ENCODE data around the gene MEIS2. TPM values are rescaled to one million over a fixed set of nuclear protein-coding genes. Genes with fewer than 3 reads are reported as not detected.

The MEIS2 gene
- total RNA-seq, 1 donor from 2014 or later: 53.1 TPM

DNA sequence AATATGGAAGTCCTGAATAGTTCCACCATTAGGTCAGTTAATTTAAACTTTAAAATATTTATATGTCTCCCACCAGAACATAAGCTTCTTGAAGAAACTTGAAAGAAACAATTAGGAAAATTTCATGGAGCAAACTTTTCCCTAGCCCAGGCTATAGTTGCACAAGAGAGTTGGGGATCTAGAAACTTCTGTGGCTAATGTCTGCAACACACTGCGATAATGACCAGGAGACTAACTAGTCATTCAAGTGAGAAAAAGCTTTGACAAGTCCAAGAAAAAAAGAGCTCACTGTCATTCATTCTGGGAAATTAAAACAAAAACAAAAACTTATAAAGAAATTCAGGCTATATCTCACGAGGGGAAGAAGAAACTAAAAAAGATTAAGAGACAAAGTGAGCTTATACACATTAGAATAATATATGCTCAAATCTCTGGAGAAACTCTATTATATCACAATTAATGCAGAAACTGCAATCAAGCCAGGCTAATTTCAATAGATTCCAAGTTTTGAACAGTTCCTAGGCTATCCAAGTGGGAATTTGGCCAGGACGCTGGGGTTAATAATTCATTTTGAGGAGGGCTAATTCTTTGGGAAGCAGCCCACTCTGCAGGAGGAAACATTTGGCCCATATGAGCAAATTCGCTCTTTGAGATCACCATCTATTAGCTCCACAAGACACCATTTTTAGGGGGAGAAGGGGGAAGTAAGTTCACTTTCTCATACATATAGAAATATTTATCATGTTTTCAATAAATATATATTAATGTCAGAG lies 134.6 kb downstream of the MEIS2 start:
- no peak for DNase-seq (ENCODE audit: low read depth, low spot score)

DNA sequence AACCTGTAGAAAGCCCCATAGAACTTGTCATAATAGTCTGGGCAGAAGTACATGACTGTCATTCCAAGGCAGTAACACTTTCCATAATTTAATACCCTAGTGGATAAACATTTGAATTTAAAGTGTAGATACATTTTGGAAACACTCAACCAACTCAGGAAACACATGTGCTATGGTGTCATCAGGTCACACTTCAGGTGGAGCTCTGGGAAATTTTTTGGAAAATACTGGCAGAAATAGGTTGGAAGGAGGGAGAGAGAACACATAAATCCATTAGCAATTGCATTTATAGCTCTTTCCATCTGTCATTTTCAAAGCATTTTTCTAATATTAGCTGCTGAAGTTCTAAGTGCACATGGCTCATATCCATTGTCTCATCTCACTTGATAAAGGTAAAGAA lies 135.7 kb downstream of the MEIS2 start:
- DNase-seq (ENCODE audit: low read depth, low spot score): no peak

DNA sequence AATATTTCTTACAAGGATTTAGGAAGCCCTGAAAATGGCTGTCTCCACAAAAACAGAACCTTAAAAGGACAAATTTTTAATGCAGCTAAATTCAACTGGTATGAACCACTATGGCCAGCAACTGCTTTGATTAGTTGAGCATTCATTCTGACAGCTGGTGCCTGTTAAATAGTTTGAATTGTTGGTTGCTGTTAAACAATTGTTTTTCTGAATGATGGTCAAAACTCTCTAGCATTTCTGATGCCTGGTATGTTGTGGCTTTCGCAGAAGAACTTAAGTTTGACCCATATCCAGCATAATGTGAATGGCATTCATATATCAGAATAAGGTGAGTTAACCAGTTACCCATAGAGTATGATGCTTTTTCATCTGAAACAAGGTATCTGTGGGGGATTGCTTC lies 138.4 kb downstream of the MEIS2 start:
- DNase-seq (ENCODE audit: low read depth, low spot score): no peak

DNA sequence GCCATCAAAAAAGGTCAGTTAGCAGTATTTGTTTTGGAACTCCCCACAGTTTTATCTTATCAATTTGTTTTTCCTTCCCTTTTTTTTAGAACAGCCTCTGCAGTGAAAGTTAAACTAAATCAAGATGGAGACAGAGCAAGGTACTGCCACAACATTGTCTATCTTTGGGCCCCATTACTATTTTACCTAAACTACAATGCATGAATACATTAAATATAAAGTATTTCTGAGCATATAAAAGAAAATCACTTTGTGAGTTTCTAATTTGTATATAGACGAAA lies 139.5 kb downstream of the MEIS2 start:
- no peak for DNase-seq (ENCODE audit: low read depth, low spot score)

DNA sequence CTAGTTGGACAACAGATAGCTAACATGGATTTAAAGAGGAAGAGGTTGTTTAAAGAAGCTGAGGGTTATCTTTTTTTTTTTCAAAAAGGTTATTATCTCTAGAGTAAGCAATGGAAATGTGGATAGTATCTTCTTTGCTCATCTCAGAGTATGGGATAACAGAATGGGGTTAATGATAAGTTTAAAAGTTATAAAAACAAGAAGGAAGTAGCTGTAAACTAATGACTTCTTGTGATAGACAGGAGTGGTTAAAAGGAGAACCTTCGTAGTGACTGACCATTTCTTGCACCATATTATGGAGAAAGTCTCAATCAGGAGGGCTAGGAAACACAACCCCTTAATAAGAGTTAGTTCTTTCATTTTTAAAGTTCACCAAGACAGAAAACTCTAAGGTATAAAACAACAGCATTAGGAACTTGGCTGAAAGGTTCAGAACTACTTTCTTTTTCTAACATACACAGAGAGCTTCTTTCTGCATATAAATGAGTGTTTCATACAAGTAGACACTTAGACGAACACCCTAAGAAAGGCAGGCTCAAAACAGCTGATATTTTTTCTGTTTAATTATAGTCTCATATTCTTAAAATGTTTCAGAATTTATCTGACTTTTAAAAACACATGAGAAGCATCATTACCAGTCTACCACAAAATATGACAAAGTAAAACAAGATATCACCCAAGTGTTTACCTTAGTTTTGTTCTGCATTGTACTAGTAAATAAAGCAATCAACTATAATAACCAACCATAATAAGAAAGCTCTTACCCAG lies 140.0 kb downstream of the MEIS2 start:
- DNase-seq (ENCODE audit: low read depth, low spot score): no peak

- DNase-seq (ENCODE audit: low read depth, low spot score): no peak
Measured at GRCh38 chr15:36959746-36960145, 140.6 kb downstream of the MEIS2 start.

- no peak for DNase-seq (ENCODE audit: low read depth, low spot score)
Measured at GRCh38 chr15:36958606-36959005, 141.7 kb downstream of the MEIS2 start.

GRCh38 chr15:36954486-36954885 lies 145.9 kb downstream of the MEIS2 start:
- DNase-seq (ENCODE audit: low read depth, low spot score): no peak

- no peak for DNase-seq (ENCODE audit: low read depth, low spot score)
Measured at GRCh38 chr15:36953346-36953745, 147.0 kb downstream of the MEIS2 start.

DNA sequence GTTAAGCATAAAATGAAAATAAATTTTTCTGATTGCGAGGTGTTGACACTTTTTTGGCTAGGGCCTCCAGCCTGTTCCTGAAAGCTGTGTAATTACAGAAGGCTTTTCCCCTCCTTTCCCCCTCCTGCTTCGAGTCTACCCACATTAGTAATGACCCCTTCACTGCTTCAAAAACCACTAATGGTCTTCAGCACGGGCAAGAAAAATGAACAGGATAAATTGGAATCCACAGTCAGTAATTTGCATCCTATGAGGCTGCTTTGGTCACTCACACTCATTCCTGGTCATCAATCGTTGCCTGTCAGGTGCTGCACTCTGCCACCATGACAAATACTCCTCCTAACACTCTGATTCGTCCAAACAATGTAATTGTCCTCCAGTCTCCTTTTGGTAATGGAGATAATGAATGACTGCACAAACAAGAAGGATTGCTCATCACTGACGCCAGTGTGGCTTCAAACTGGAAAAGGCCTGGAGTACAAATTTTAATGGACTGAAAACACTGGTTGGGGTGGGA lies 148.6 kb downstream of the MEIS2 start:
- no peak for DNase-seq (ENCODE audit: low read depth, low spot score)

- no peak for DNase-seq (ENCODE audit: low read depth, low spot score)
Measured at GRCh38 chr15:36950371-36950770, 150.0 kb downstream of the MEIS2 start.

- DNase-seq (ENCODE audit: low read depth, low spot score): no peak
Measured at GRCh38 chr15:36948982-36949381, 151.4 kb downstream of the MEIS2 start.

GRCh38 chr15:36947035-36947719 lies 153.2 kb downstream of the MEIS2 start:
- DNase-seq (ENCODE audit: low read depth, low spot score): no peak

GRCh38 chr15:36944442-36944841 lies 155.9 kb downstream of the MEIS2 start:
- DNase-seq (ENCODE audit: low read depth, low spot score): no peak

GRCh38 chr15:36943508-36944361 lies 156.6 kb downstream of the MEIS2 start:
- DNase-seq (ENCODE audit: low read depth, low spot score): peak; percentile 7

- no peak for DNase-seq (ENCODE audit: low read depth, low spot score)
Measured at GRCh38 chr15:36942248-36942827, 158.0 kb downstream of the MEIS2 start.

- DNase-seq (ENCODE audit: low read depth, low spot score): no peak
Measured at GRCh38 chr15:36941798-36942197, 158.6 kb downstream of the MEIS2 start.

DNA sequence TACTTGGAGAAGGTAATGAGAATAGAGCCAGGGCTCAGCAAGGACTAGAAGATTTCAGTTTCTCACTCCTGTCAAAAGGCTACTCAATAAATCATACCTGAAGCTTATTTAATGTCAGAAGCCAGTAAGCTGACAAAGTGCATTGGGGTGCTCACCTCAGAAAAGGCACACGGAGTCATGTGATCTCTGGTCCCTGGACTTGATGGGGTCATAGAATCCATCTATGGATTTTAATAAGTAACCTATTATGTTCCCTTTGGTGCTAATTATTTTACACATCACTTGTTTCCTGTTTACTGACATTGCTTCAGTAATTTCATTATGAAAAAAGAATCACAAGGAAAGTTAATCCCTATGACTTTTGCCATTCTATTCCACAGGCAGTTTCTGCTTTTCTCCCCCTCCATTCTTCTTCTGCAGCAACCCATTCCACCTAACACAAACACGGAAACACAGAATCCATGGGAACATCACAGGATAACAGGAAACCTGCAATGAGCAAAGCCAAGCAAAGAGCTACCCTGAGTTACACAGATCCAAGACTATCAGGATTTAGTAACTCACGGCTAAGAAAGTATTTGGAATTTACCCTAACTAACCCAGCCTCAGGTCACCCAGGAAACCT lies 159.6 kb downstream of the MEIS2 start:
- DNase-seq (ENCODE audit: low read depth, low spot score): no peak

DNA sequence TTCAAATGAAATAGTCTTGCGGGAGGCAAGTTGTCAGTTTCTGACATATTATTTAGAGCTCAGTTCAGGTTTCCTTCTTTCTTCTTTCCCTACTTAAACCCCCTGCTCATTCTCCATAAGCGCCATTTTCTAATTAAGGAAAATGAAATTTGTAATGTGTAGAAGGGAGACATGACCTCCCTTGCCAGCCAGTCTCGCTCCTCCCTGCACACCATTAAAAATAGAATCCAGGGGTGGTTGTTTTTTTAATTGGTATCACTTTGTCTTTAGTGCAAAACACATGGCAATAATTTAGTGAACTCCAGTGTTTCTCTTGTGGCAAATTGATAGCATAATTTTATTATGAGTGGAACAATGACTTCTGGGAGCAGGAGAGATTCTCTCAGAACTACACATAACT lies 160.1 kb downstream of the MEIS2 start:
- no peak for DNase-seq (ENCODE audit: low read depth, low spot score)

DNA sequence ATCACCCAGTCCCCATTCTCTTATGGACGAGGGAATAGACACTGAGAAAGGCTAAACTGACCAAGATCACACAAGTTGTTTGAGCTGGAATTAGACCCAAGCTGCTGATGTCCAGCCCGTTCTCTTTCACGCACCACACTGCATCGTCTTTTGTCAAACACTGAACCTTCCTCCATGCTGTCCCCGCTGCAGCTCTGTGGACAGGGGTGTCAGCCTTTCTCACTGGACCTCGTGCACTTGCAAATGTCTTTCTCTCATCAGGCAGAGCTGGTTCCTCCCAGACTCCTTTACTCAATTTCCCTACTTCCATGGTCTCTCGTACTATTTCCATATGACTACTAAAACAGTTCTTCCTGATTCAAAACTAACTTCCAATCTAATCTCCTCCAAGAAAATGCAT lies 161.6 kb downstream of the MEIS2 start:
- no peak for DNase-seq (ENCODE audit: low read depth, low spot score)

DNA sequence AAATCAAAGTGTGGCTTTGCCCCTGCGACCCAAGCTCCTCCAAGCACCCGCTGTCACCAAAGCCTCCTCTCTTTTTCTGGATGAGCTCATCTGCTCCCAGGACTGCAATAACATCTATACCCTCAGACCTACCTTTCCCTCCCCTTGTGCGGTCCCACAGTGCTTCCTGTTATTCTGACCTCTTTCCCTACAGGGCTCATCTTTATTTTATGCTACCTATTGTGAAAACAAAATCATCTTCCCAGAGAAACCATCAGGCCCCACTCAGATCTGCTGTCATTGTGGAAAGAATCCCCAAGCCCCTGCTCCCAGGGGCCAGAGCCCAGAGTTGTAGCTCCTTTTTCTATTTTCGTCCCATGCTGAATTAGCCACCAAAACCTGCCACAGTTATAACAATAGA lies 162.2 kb downstream of the MEIS2 start:
- no peak for DNase-seq (ENCODE audit: low read depth, low spot score)

Data from pulmonary artery endothelial cell (primary cell).